AG09309 (cell line): ENCODE measurements around the gene AHCY.
"Not testable (repeated sequence)": the region's sequence is repeated elsewhere in the genome, so short reads cannot be mapped to it uniquely, and the experiment has no call there.

Experiments
- DNase-seq: peaks from one replicate; pipeline ENCODE4 v3.0.0-alpha.2; 2010; ENCODE audit warnings: low read depth
- H3K4me3 ChIP-seq: 2 replicates; pipeline ENCODE4 v1.5.1; 2011; ENCODE audit warnings: mild to moderate bottlenecking, low read depth, low read length, moderate library complexity; ENCODE audit not compliant: control insufficient read depth
- CTCF ChIP-seq: IDR thresholded peaks from 2 replicates; pipeline ENCODE4 v1.5.1; 2011; ENCODE audit warnings: mild to moderate bottlenecking, low read depth, low read length, inconsistent platforms; ENCODE audit not compliant: insufficient read depth, control insufficient read depth; ENCODE audit errors: missing control alignments

AHCY gene

GRCh38 chr20:34294563-34294962 is 8.6 kb downstream of the AHCY start:
- no peak for TF ChIP-seq CTCF
- H3K4me3 ChIP-seq: no peak overlapping the region
- no peak for DNase-seq

GRCh38 chr20:34293589-34293988 is 9.6 kb downstream of the AHCY start:
- H3K4me3 ChIP-seq: no peak overlapping the region
- no peak for TF ChIP-seq CTCF
- DNase-seq: no peak

- no peak for TF ChIP-seq CTCF
- no peak for DNase-seq
- no peak overlapping the region for H3K4me3 ChIP-seq
Measured at GRCh38 chr20:34293119-34293518, 10.0 kb downstream of the AHCY start.

GRCh38 chr20:34292496-34292895 is 10.7 kb downstream of the AHCY start:
- no peak for DNase-seq
- no peak overlapping the region for H3K4me3 ChIP-seq
- no peak for TF ChIP-seq CTCF

GRCh38 chr20:34290471-34290870 is 12.7 kb downstream of the AHCY start:
- TF ChIP-seq CTCF: no peak
- no peak for DNase-seq

GRCh38 chr20:34287500-34287899 is 15.7 kb downstream of the AHCY start:
- not testable (repeated sequence) for DNase-seq, H3K4me3 ChIP-seq

More at GRCh38 chr20:34290471-34290870, 12.7 kb downstream of the AHCY start:
- H3K4me3 ChIP-seq: no peak overlapping the region

GRCh38 chr20:34285450-34285849 is 17.7 kb downstream of the AHCY start:
- H3K4me3 ChIP-seq: no peak overlapping the region
- no peak for DNase-seq
- TF ChIP-seq CTCF: no peak
